Sigmoid colon (tissue), 4 donors: Measurements from ENCODE around the gene LNX2.

Experiments used
- EP300 ChIP-seq, 4 donors: sonication (generic); formaldehyde crosslinking; IDR thresholded peaks; one replicate each; pipeline ENCODE4 v1.6.1; 2017; ENCODE audit warnings: antibody characterized with exemption in 4 of 4
- POLR2A ChIP-seq, 2 donors: fragments of 450-650 bp; IDR thresholded peaks; one replicate each; pipeline ENCODE4 v1.6.1; 2016; ENCODE audit warnings: antibody characterized with exemption in 2 of 2, mild to moderate bottlenecking in 2 of 2, moderate library complexity in 2 of 2
- POLR2AphosphoS5 ChIP-seq, 4 donors: sonication (generic); formaldehyde crosslinking; IDR thresholded peaks; one replicate each; pipeline ENCODE4 v1.6.1; 2017; ENCODE audit warnings: antibody characterized with exemption in 4 of 4
- TF ChIP-seq, protein P1 (sequence below), 4 experiments: fragments of 450-650 bp in 3 of 4; fragments of 200-600 bp in 1 of 4; IDR thresholded peaks; one replicate each; pipeline ENCODE4 v1.5.1; 2016 to 2019; ENCODE audit warnings: antibody characterized with exemption in 4 of 4, mild to moderate bottlenecking in 3 of 4, moderate library complexity in 2 of 4

DNA sequence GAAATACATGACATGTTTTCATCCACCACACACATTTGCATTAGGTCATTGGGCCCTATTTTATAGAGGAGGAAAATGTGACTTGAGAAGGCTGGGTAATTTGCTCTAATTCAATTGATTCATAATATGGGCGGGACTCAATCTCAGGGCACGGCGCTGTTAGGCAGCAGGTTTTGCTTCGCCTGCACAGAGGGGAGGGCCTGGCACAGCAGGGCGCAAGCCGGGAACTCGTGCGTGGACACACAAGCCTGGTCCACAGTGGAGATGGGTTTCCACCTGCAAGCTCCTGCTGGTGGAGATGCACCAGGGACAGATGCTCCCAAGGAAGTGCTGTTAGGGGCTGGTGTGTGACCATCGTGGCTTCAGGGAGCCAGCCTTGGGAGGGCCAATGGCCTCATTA is 111.5 kb downstream of the LNX2 start:
- no peak for TF ChIP-seq POLR2A (IDR thresholded peaks at IDR 0.05)
- TF ChIP-seq EP300 (IDR thresholded peaks at IDR 0.05): no peak
- TF ChIP-seq, protein P1, sequence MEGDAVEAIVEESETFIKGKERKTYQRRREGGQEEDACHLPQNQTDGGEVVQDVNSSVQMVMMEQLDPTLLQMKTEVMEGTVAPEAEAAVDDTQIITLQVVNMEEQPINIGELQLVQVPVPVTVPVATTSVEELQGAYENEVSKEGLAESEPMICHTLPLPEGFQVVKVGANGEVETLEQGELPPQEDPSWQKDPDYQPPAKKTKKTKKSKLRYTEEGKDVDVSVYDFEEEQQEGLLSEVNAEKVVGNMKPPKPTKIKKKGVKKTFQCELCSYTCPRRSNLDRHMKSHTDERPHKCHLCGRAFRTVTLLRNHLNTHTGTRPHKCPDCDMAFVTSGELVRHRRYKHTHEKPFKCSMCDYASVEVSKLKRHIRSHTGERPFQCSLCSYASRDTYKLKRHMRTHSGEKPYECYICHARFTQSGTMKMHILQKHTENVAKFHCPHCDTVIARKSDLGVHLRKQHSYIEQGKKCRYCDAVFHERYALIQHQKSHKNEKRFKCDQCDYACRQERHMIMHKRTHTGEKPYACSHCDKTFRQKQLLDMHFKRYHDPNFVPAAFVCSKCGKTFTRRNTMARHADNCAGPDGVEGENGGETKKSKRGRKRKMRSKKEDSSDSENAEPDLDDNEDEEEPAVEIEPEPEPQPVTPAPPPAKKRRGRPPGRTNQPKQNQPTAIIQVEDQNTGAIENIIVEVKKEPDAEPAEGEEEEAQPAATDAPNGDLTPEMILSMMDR (IDR thresholded peaks at IDR 0.05): no peak
- TF ChIP-seq POLR2AphosphoS5 (IDR thresholded peaks at IDR 0.05): no peak
